Measurements from ENCODE around the gene TMPRSS13.

The TMPRSS13 gene

DNA sequence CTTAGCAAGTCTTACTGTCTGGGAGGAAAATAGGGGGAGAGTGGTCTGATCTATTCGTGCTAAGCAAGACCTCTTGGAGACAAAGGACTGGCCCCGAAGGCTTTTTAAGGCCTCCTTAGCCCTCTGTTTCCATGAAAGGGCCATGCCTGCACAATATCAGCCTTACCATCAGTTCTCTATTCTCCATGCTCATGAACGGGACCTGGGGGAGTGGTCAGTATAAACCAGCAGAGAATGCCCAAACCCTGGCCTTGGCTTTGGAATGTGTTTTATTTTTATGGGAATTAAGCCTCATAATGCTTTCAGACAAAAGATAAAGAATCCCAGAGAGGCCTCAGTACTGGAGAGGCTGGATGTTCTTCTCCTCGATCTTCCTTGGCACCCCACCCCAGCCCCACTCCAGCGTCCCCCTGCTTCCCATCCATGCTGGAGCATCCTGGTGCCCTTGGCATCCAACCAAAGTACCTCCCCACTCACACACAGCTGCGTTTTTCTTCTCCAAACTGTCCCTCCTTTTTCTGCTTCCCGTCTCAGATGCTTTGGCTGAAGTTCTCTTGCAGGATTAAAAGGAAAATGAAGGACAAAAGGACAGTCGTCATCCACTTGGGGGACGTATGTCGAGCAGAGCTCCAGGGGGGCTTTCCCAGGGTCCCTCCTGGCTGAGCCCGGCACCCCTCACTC is 71.3 kb downstream of the TMPRSS13 start:
- TF ChIP-seq BACH2 (CRISPR knock-in tag; IDR thresholded peaks at IDR 0.05; ENCODE audit: borderline replicate concordance) (no peak), OSR1 (CRISPR knock-in tag; IDR thresholded peaks at IDR 0.05) (no peak), ZFP3 (CRISPR knock-in tag; IDR thresholded peaks at IDR 0.05) (no peak), GLIS3 (CRISPR knock-in tag; IDR thresholded peaks at IDR 0.05) (no peak), ZC3H10 (CRISPR knock-in tag; IDR thresholded peaks at IDR 0.05) (no peak), CREB5 (CRISPR knock-in tag; IDR thresholded peaks at IDR 0.05; ENCODE audit: low read depth) (no peak), RARB (CRISPR knock-in tag; IDR thresholded peaks at IDR 0.05) (no peak), ZFP30 (CRISPR knock-in tag; IDR thresholded peaks at IDR 0.05) (no peak), ZNF565 (CRISPR knock-in tag; conservative IDR thresholded peaks at IDR 0.05; ENCODE audit: low read depth) (no peak), PPARA (CRISPR knock-in tag; IDR thresholded peaks at IDR 0.05; ENCODE audit: borderline replicate concordance) (no peak), ZNF70 (CRISPR knock-in tag; IDR thresholded peaks at IDR 0.05) (no peak), ARNTL (CRISPR knock-in tag; IDR thresholded peaks at IDR 0.05; ENCODE audit: borderline replicate concordance, low read depth) (no peak), TSHZ2 (CRISPR knock-in tag; IDR thresholded peaks at IDR 0.05) (no peak), ISL1 (CRISPR knock-in tag; IDR thresholded peaks at IDR 0.05) (no peak)
- TF ChIP-seq, protein P1, sequence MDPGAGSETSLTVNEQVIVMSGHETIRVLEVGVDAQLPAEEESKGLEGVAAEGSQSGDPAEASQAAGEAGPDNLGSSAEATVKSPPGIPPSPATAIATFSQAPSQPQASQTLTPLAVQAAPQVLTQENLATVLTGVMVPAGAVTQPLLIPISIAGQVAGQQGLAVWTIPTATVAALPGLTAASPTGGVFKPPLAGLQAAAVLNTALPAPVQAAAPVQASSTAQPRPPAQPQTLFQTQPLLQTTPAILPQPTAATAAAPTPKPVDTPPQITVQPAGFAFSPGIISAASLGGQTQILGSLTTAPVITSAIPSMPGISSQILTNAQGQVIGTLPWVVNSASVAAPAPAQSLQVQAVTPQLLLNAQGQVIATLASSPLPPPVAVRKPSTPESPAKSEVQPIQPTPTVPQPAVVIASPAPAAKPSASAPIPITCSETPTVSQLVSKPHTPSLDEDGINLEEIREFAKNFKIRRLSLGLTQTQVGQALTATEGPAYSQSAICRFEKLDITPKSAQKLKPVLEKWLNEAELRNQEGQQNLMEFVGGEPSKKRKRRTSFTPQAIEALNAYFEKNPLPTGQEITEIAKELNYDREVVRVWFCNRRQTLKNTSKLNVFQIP (CRISPR knock-in tag; IDR thresholded peaks at IDR 0.05; ENCODE audit: borderline replicate concordance, low read depth), result no peak
- no peak for ATAC-seq

GRCh38 chr11:117855912-117856651 is 73.1 kb downstream of the TMPRSS13 start:
- TF ChIP-seq ZFP3 (CRISPR knock-in tag; IDR thresholded peaks at IDR 0.05) (no peak), CREB5 (CRISPR knock-in tag; IDR thresholded peaks at IDR 0.05; ENCODE audit: low read depth) (no peak), ZNF565 (CRISPR knock-in tag; conservative IDR thresholded peaks at IDR 0.05; ENCODE audit: low read depth) (no peak), TSHZ2 (CRISPR knock-in tag; IDR thresholded peaks at IDR 0.05) (no peak), OSR1 (CRISPR knock-in tag; IDR thresholded peaks at IDR 0.05) (no peak), SNAI2 (CRISPR knock-in tag; IDR thresholded peaks at IDR 0.05) (no peak), PPARA (CRISPR knock-in tag; IDR thresholded peaks at IDR 0.05; ENCODE audit: borderline replicate concordance) (no peak), GLIS3 (CRISPR knock-in tag; IDR thresholded peaks at IDR 0.05) (no peak), PATZ1 (CRISPR knock-in tag; IDR thresholded peaks at IDR 0.05; ENCODE audit: borderline replicate concordance) (no peak), ESRRG (CRISPR knock-in tag; IDR thresholded peaks at IDR 0.05) (no peak), TOX (CRISPR knock-in tag; IDR thresholded peaks at IDR 0.05; ENCODE audit: borderline replicate concordance) (no peak), ZNF8 (CRISPR knock-in tag; IDR thresholded peaks at IDR 0.05) (no peak), ZC3H10 (CRISPR knock-in tag; IDR thresholded peaks at IDR 0.05) (no peak), ARNTL (CRISPR knock-in tag; IDR thresholded peaks at IDR 0.05; ENCODE audit: borderline replicate concordance, low read depth) (no peak)
- TF ChIP-seq, protein P1 (CRISPR knock-in tag; IDR thresholded peaks at IDR 0.05; ENCODE audit: borderline replicate concordance, low read depth), result no peak
- ATAC-seq, result no peak

All from SK-N-SH treated with all-trans-retinoic acid at 6 μM for 48 hours (cell line).